Measurements from ENCODE around the gene SPATA32. TPM values are rescaled to one million over a fixed set of nuclear protein-coding genes. Genes with fewer than 3 reads are reported as not detected.

The SPATA32 gene
- total RNA-seq, 1 experiment from 2014 or later = not detected

DNA sequence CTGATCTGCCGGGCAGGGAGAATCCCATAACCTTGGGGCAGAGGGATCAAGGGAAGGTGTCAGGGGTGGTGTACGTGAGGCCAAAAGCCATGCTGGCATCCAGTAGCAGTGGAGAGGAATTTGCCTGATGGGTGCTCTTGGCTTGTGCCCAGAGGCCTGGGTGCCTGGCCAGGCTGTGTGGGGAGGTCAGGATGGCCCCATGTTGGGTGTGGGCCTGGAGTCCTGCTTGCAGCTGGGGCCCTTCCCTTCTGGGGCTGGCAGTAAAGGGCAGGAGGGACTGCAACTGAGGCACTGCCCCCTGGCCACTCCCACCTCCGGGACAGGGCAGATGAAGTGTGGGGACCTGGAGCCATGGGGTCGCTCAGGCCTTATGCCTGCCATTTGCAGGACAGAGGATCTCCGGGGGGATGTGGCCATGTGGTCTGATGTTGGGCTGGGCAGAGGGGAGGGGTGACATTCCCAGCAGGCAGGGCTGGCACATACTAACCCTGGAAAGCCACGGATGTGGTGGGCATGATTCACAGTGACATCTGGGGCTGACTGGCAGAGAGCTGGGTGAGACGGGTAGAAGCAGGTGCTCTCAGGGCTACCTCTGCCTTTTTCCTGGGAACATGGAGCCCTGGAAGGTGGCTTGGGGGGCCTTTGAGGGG, 36.7 kb downstream of the SPATA32 start:
- in situ Hi-C loops (cut with HindIII; ENCODE audit: low pct_unique_long_range_greater_than_20kb, low sequenced_read_pairs) = no loop called here
- DNase-seq (ENCODE audit: low read depth) = no peak

GRCh38 chr17:45224671-45225050, 37.2 kb downstream of the SPATA32 start:
- DNase-seq (ENCODE audit: low read depth) = no peak
- in situ Hi-C loops (cut with HindIII; ENCODE audit: low pct_unique_long_range_greater_than_20kb, low sequenced_read_pairs) = no loop called here

GRCh38 chr17:45223539-45224528, 38.1 kb downstream of the SPATA32 start:
- DNase-seq (ENCODE audit: low read depth) = no peak

GRCh38 chr17:45222996-45223538, 38.8 kb downstream of the SPATA32 start:
- in situ Hi-C loops (cut with HindIII; ENCODE audit: low pct_unique_long_range_greater_than_20kb, low sequenced_read_pairs) = no loop called here

More at GRCh38 chr17:45223539-45224528, 38.1 kb downstream of the SPATA32 start:
- in situ Hi-C loops (cut with HindIII; ENCODE audit: low pct_unique_long_range_greater_than_20kb, low sequenced_read_pairs) = no loop called here

DNA sequence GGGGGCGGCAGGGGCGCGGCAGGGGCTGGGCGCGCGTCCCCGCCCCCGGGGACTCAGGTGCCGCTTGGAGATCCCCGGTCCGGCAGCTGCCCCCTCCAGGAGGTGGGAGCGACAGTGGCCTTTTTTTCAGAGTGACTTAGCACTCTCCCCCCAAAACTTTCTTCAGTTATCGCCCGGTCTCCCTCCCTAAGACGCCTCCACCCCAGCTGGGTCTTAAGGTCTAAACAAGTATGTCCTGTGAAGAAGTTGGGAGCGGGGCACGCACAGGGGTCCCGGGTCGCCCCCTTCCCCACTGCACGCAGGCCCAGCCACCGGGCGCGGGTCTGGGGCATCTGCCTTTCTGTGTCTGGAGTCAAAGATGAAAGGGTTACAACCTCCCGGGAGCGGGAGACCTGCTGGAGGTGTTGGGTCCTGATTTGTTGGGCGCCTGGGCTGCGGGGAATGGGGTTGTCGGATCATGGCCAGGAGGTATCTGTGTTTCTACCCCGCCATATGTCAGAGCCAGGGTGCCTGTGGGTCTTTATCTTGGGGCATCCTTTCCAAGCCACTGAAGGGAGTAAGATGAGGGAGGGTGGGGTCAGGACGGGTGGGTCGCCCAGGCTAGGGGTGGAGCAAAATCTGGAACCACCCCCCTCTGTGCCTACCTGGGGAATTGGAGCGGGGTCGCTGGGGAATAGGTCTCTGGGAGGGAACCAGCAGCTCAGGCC, 39.5 kb downstream of the SPATA32 start:
- in situ Hi-C loops (cut with HindIII; ENCODE audit: low pct_unique_long_range_greater_than_20kb, low sequenced_read_pairs) = no loop called here
- no peak for DNase-seq (ENCODE audit: low read depth)

More at GRCh38 chr17:45222996-45223538, 38.8 kb downstream of the SPATA32 start:
- no peak for DNase-seq (ENCODE audit: low read depth)

GRCh38 chr17:45222014-45222288, 39.9 kb downstream of the SPATA32 start:
- in situ Hi-C loops (cut with HindIII; ENCODE audit: low pct_unique_long_range_greater_than_20kb, low sequenced_read_pairs) = no loop called here
- DNase-seq (ENCODE audit: low read depth) = no peak

- no peak for DNase-seq (ENCODE audit: low read depth)
- in situ Hi-C loops (cut with HindIII; ENCODE audit: low pct_unique_long_range_greater_than_20kb, low sequenced_read_pairs) = no loop called here
Measured at GRCh38 chr17:45221081-45222013, 40.5 kb downstream of the SPATA32 start, which contains the start of gene FMNL1. Gene FMNL1 (plus strand): TSS chr17:45221885. CDS start chr17:45222125, 240 bp downstream.

- DNase-seq (ENCODE audit: low read depth) = no peak
- in situ Hi-C loops (cut with HindIII; ENCODE audit: low pct_unique_long_range_greater_than_20kb, low sequenced_read_pairs) = no loop called here
Measured at GRCh38 chr17:45220079-45220478, 41.8 kb downstream of the SPATA32 start.

GRCh38 chr17:45218895-45219661, 42.8 kb downstream of the SPATA32 start:
- in situ Hi-C loops (cut with HindIII; ENCODE audit: low pct_unique_long_range_greater_than_20kb, low sequenced_read_pairs) = no loop called here
- DNase-seq (ENCODE audit: low read depth) = peak; percentile 61

Other genes with a start within 250 kb of the SPATA32 start
- gene DCAKD, start 210.5 kb downstream of the SPATA32 start, total RNA-seq (2014; rRNA removed; shearing (Covaris generic); ENCODE audit: low replicate concordance) = 63.2 and 86.0 TPM in 2 replicates
- gene NMT1, start 200.8 kb downstream of the SPATA32 start, total RNA-seq (2014; rRNA removed; shearing (Covaris generic); ENCODE audit: low replicate concordance) = 57.3 and 81.4 TPM in 2 replicates
- 74.9 and 164 TPM in 2 replicates for gene PLCD3, start 129.6 kb downstream of the SPATA32 start, total RNA-seq (2014; rRNA removed; shearing (Covaris generic); ENCODE audit: low replicate concordance)
- 7.8 and 16.7 TPM in 2 replicates for gene ACBD4, start 126.4 kb downstream of the SPATA32 start, total RNA-seq (2014; rRNA removed; shearing (Covaris generic); ENCODE audit: low replicate concordance)
- gene HEXIM1, start 113.6 kb downstream of the SPATA32 start, total RNA-seq (2014; rRNA removed; shearing (Covaris generic); ENCODE audit: low replicate concordance) = 11.6 and 13.0 TPM in 2 replicates
- gene HEXIM2, start 100.2 kb downstream of the SPATA32 start, total RNA-seq (2014; rRNA removed; shearing (Covaris generic); ENCODE audit: low replicate concordance) = 36.7 and 53.4 TPM in 2 replicates
- 2.3 and 4.1 TPM in 2 replicates for gene FMNL1, start 40.2 kb downstream of the SPATA32 start, total RNA-seq (2014; rRNA removed; shearing (Covaris generic); ENCODE audit: low replicate concordance)
- 19.0 and 23.5 TPM in 2 replicates for gene MAP3K14, start 54.9 kb upstream of the SPATA32 start, total RNA-seq (2014; rRNA removed; shearing (Covaris generic); ENCODE audit: low replicate concordance)
- gene ARHGAP27, start 170.8 kb upstream of the SPATA32 start, total RNA-seq (2014; rRNA removed; shearing (Covaris generic); ENCODE audit: low replicate concordance) = 15.8 and 25.4 TPM in 2 replicates
- 10.8 and 32.0 TPM in 2 replicates for gene PLEKHM1, start 228.6 kb upstream of the SPATA32 start, total RNA-seq (2014; rRNA removed; shearing (Covaris generic); ENCODE audit: low replicate concordance)

All from Caki2 (cell line).